K562 (cell line): Measurements from ENCODE around the gene STARD13. TPM values are rescaled to one million over a fixed set of nuclear protein-coding genes. Genes with fewer than 3 reads are reported as not detected.

Source experiments
- ATAC-seq: fragments of 200-7000 bp; cut with Tn5 transposase; 3 replicates; pipeline ENCODE4 v1.9.1; 2020; ENCODE audit warnings: moderate library complexity
- BruUV-seq: library from RNA; stranded (reverse); fragments of 400-500 nt; replicated peaks from 2 replicates; lab custom pipeline; 2021; lab: Mats Ljungman, UMichigan
- CTCF ChIA-PET: fragments of 300-600 bp; formaldehyde crosslinking; extraction: SDS; loops from one replicate; lab custom pipeline; 2021; ENCODE audit warnings: low intra/inter-chr PET ratio; lab: Yijun Ruan, JAX
- POLR2A ChIA-PET: fragments of 300-600, 350-650 bp; sonication (Branson Sonifier 250); formaldehyde crosslinking; extraction: SDS; loops from one replicate; lab custom pipeline; 2021; ENCODE audit warnings: antibody characterized with exemption, inconsistent platforms; lab: Yijun Ruan, JAX
- DNase-seq, 4 experiments: peaks; one replicate each; pipeline versions ENCODE4 v3.0.0 to v3.0.0-alpha.2; 2011 to 2018; ENCODE audit warnings: low spot score in 3 of 4, mixed read lengths in 3 of 4; ENCODE audit errors: extremely low read depth in 1 of 4
- FAIRE-seq: peaks from 2 replicates; lab custom pipeline; 2011; peaks lifted over from hg19 to GRCh38; lab: Jason Lieb, UNC
- H2AFZ ChIP-seq: 2 replicates; pipeline ENCODE4 v1.6.0; 2011; ENCODE audit warnings: low read depth, low read length, control low read depth, inconsistent platforms
- H3K27ac ChIP-seq: fragments of 200-600 bp; 3 replicates; pipeline ENCODE4 v1.8.0; 2011; ENCODE audit warnings: low read depth, mild to moderate bottlenecking, control low read depth, inconsistent platforms, low read length, moderate library complexity, mixed read lengths; ENCODE audit errors: extremely low read depth
- H3K27me3 ChIP-seq, 2 experiments: fragments of 300-600 bp in 1 of 2; 2 replicates in 1 of 2; 3 replicates in 1 of 2; pipeline versions ENCODE4 v1.6.0 to v1.8.0; 2011; ENCODE audit warnings: inconsistent platforms in 2 of 2, low read length in 2 of 2, mild to moderate bottlenecking in 1 of 2, mixed read lengths in 1 of 2, moderate library complexity in 1 of 2; ENCODE audit not compliant: control insufficient read depth in 2 of 2, insufficient read depth in 2 of 2
- H3K36me3 ChIP-seq: fragments of 300-600 bp; 3 replicates; pipeline ENCODE4 v1.8.0; 2011; ENCODE audit warnings: mild to moderate bottlenecking, low read length, inconsistent platforms; ENCODE audit not compliant: control insufficient read depth, insufficient read depth
- H3K4me1 ChIP-seq, 2 experiments: fragments of 200-600 bp in 1 of 2; replicated peaks in 1 of 2; 2 replicates in 1 of 2; 3 replicates in 1 of 2; pipeline versions ENCODE4 v1.5.1 to v1.8.0; 2011; ENCODE audit warnings: inconsistent platforms in 2 of 2, low read length in 2 of 2, mild to moderate bottlenecking in 1 of 2, mixed read lengths in 1 of 2, moderate library complexity in 1 of 2; ENCODE audit not compliant: control insufficient read depth in 2 of 2, insufficient read depth in 2 of 2
- H3K4me2 ChIP-seq: 2 replicates; pipeline ENCODE4 v1.6.1; 2011; ENCODE audit warnings: low read length, control low read depth, inconsistent platforms, mixed read lengths; ENCODE audit not compliant: insufficient read depth
- H3K4me3 ChIP-seq: fragments of 200-600 bp; sonication (generic), shearing (Covaris generic); 2 replicates; pipeline ENCODE4 v1.5.1; 2016; ENCODE audit warnings: control low read depth, inconsistent platforms
- H3K79me2 ChIP-seq: fragments of 200-600 bp; 3 replicates; pipeline ENCODE4 v1.8.0; 2011; ENCODE audit warnings: low read length, inconsistent platforms; ENCODE audit not compliant: control insufficient read depth, insufficient read depth
- H3K9ac ChIP-seq, 2 experiments: 2 replicates each; pipeline versions ENCODE4 v1.6.0 to v1.6.1; 2011; ENCODE audit warnings: low read depth in 2 of 2, low read length in 2 of 2, control low read depth in 1 of 2, inconsistent platforms in 1 of 2, mild to moderate bottlenecking in 1 of 2, mixed read lengths in 1 of 2; ENCODE audit not compliant: insufficient read depth in 1 of 2
- H3K9me1 ChIP-seq: one replicate; pipeline ENCODE4 v1.6.0; 2011; ENCODE audit warnings: inconsistent platforms, mild to moderate bottlenecking, low read length, moderate library complexity; ENCODE audit not compliant: control insufficient read depth, insufficient read depth
- H3K9me3 ChIP-seq: replicated peaks from 2 replicates; pipeline ENCODE4 v1.5.1; 2011; ENCODE audit warnings: low read depth, low read length, inconsistent platforms; ENCODE audit not compliant: control insufficient read depth, insufficient read depth
- H4K20me1 ChIP-seq: replicated peaks from 2 replicates; pipeline ENCODE4 v1.6.1; 2011; ENCODE audit warnings: low read length, inconsistent platforms, mixed read lengths; ENCODE audit not compliant: control insufficient read depth, insufficient read depth
- BHLHE40 ChIP-seq: IDR thresholded peaks from 2 replicates; pipeline ENCODE4 v1.6.1; 2011; ENCODE audit warnings: low read length, improper control_type of control experiment
- COPS2 ChIP-seq: fragments of 450-650 bp; conservative IDR thresholded peaks from 2 replicates; pipeline ENCODE4 v1.6.1; 2016; ENCODE audit warnings: mild to moderate bottlenecking, moderate library complexity
- ELF4 ChIP-seq: fragments of 450-650 bp; formaldehyde crosslinking; IDR thresholded peaks from 2 replicates; pipeline ENCODE4 v1.4.0; 2022; ENCODE audit warnings: missing genetic modification characterization
- FOXJ3 ChIP-seq: sonication (generic); formaldehyde crosslinking; IDR thresholded peaks from 2 replicates; pipeline ENCODE4 v1.4.0; 2020; ENCODE audit warnings: mild to moderate bottlenecking, missing genetic modification reagents
- MAFF ChIP-seq: IDR thresholded peaks from 2 replicates; pipeline ENCODE4 v1.6.1; 2012; ENCODE audit warnings: low read length, improper control_type of control experiment
- NRF1 ChIP-seq, 2 experiments: fragments of 450-650 bp; IDR thresholded peaks in 1 of 2; conservative IDR thresholded peaks in 1 of 2; 2 replicates each; pipeline ENCODE4 v1.6.1; 2014; ENCODE audit warnings: mild to moderate bottlenecking in 2 of 2
- POU5F1 ChIP-seq: fragments of 150-350 bp; IDR thresholded peaks from 2 replicates; pipeline ENCODE4 v1.6.1; 2014; ENCODE audit warnings: borderline replicate concordance, low read length, low read depth, mild to moderate bottlenecking; ENCODE audit not compliant: partially characterized antibody
- RFX5 ChIP-seq: IDR thresholded peaks from 2 replicates; pipeline ENCODE4 v1.6.1; 2011; ENCODE audit warnings: low read depth, mild to moderate bottlenecking, improper control_type of control experiment, low read length
- SMARCA5 ChIP-seq: fragments of 450-650 bp; IDR thresholded peaks from 2 replicates; pipeline ENCODE4 v1.6.1; 2016
- TAL1 ChIP-seq: fragments of 450-650 bp; IDR thresholded peaks from 2 replicates; pipeline ENCODE4 v1.6.1; 2016; ENCODE audit warnings: mild to moderate bottlenecking
- TSC22D4 ChIP-seq: fragments of 450-650 bp; IDR thresholded peaks from 2 replicates; pipeline ENCODE4 v1.6.1; 2016; ENCODE audit warnings: missing genetic modification characterization, missing biosample characterization, control low read depth
- ZBTB8A ChIP-seq: fragments of 450-650 bp; IDR thresholded peaks from 2 replicates; pipeline ENCODE4 v1.6.1; 2018; ENCODE audit warnings: mild to moderate bottlenecking, moderate library complexity; ENCODE audit not compliant: partially characterized antibody
- ZNF316 ChIP-seq: fragments of 450-650 bp; IDR thresholded peaks from 2 replicates; pipeline ENCODE4 v1.6.1; 2016
- WGBS: fragments of 100-300 bp; shearing (Covaris generic); methylation state at CpG from one replicate; pipeline ENCODE4 v1.1.6; 2016; ENCODE audit warnings: low coverage, mixed read lengths; ENCODE audit not compliant: insufficient coverage; ENCODE audit errors: missing lambda C conversion rate; 5-methylcytosine and 5-hydroxymethylcytosine counted together
- in situ Hi-C: fragments of 300-500 bp; cut with MboI; formaldehyde crosslinking; loops from 4 replicates; pipeline ENCODE4 v1.15.0; 2018; ENCODE audit warnings: inconsistent platforms, mixed read lengths
- intact Hi-C: fragments of 100-400 bp; cut with micrococcal nuclease; formaldehyde crosslinking; loops from 2 replicates; pipeline ENCODE4 v1.14.2; 2022
- polyA plus RNA-seq, 8 experiments: library from polyadenylated mRNA; depleted of rRNA in 4 of 8; stranded (reverse) in 5 of 8; unstranded in 3 of 8; fragments of >200 nt; fragmentation: Nextera tagmentation in 2 of 8; fragmentation: Illumina TruSeq in 1 of 8; extraction: Ambion mirVana in 2 of 8; extraction: Trizol in 1 of 8; gene quantifications; 2 replicates each; pipeline versions ENCODE4 v1.2.1 to v1.2.3, GENCODE V29; 2011 to 2014; ENCODE audit warnings: inconsistent platforms in 1 of 8, missing spikeins in 1 of 8
- total RNA-seq, 7 experiments: library from RNA; depleted of rRNA in 6 of 7; stranded (reverse); fragments of >200 nt in 6 of 7; fragmentation: Illumina TruSeq in 2 of 7; extraction: Trizol in 2 of 7; gene quantifications; 2 replicates each; pipeline versions ENCODE4 v1.2.1 to v1.2.3, GENCODE V29; 2011 to 2021; ENCODE audit warnings: low replicate concordance in 1 of 7
- TF ChIP-seq, protein P1 (sequence below): sonication (generic); formaldehyde crosslinking; IDR thresholded peaks from 2 replicates; pipeline ENCODE4 v1.8.0; 2022; ENCODE audit warnings: missing genetic modification reagents, mild to moderate bottlenecking, borderline replicate concordance

Gene STARD13
- total and polyA plus RNA-seq, 9 of the 15 experiments (the other 6 are each of a cell fraction or from before 2014, with no cell fraction given): 0.11 TPM; not detected in 8

DNA sequence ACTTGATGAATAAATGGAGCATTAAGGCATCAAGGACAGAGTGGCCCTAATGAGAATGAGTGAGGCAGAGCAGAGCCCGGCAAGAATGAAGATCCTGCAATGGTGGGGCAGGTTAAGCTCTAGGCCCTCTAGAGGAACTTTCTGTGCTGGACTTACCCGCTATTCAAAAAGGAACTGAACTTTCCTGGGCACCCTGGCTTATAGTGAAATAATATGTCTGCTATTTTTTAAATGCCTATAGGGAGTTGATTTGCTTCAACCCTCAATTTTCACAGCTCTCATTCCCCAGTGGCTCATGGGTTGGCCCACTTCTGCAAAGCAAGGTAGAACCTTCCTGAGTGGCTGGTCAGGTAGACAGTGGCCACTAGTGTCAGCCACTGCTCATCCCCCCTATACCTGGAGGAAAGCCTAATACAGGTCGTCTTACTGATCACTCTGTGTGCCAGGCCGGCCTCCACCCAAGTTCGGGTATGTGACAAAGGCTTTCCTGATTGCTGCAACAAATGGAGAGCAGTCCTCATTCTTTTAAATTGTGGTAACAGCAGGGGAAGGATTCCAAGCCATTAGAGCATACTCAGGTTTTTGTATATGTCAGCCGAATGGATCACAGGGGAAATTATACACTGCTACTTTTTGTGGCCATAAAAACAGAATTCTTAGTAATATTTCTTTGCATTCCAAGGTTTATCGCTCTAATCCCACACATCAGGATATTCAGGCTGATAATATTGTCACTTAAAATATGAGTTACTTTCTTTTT is 166.4 kb downstream of the STARD13 start:
- no peak overlapping the region for H2AFZ ChIP-seq
- no peaks in the 10 kb centered on the region for H3K36me3 ChIP-seq
- FAIRE-seq (no peak), ATAC-seq (no peak), DNase-seq (no peak)
- no peak overlapping the region for H3K4me2 ChIP-seq
- no peaks in the 10 kb centered on the region for H4K20me1 ChIP-seq
- no peak overlapping the region for H3K27ac ChIP-seq
- H3K27me3 ChIP-seq: no peaks in the 10 kb centered on the region
- no peaks in the 10 kb centered on the region for H3K79me2 ChIP-seq
- in situ Hi-C loops (no loop called here), intact Hi-C loops (no loop called here)
- H3K9me1 ChIP-seq: no peaks in the 10 kb centered on the region
- no peak for TF ChIP-seq MAFF
- TF ChIP-seq, protein P1, sequence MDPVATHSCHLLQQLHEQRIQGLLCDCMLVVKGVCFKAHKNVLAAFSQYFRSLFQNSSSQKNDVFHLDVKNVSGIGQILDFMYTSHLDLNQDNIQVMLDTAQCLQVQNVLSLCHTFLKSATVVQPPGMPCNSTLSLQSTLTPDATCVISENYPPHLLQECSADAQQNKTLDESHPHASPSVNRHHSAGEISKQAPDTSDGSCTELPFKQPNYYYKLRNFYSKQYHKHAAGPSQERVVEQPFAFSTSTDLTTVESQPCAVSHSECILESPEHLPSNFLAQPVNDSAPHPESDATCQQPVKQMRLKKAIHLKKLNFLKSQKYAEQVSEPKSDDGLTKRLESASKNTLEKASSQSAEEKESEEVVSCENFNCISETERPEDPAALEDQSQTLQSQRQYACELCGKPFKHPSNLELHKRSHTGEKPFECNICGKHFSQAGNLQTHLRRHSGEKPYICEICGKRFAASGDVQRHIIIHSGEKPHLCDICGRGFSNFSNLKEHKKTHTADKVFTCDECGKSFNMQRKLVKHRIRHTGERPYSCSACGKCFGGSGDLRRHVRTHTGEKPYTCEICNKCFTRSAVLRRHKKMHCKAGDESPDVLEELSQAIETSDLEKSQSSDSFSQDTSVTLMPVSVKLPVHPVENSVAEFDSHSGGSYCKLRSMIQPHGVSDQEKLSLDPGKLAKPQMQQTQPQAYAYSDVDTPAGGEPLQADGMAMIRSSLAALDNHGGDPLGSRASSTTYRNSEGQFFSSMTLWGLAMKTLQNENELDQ: no peak
- TF ChIP-seq ZBTB8A: no peak
- TF ChIP-seq POU5F1: no peak
- TF ChIP-seq TAL1: no peak
- TF ChIP-seq ZNF316: no peak
- no peak for TF ChIP-seq TSC22D4 (tag)
- no peak for TF ChIP-seq BHLHE40
- no peak for TF ChIP-seq FOXJ3 (CRISPR knock-in tag)
- TF ChIP-seq RFX5: no peak
- no peak for TF ChIP-seq ELF4 (CRISPR knock-in tag)
- no peak for TF ChIP-seq SMARCA5
- TF ChIP-seq NRF1 (conservative IDR thresholded peaks at IDR 0.05 in 1 of 2, IDR thresholded peaks at IDR 0.05 in 1 of 2): no peak
- TF ChIP-seq COPS2: no peak
- H3K9me3 ChIP-seq: no peaks in the 10 kb centered on the region
- H3K9ac ChIP-seq: no peak overlapping the region
- ChIA-PET POLR2A (no interaction called here), CTCF (no interaction called here)
- no TSS peak for BruUV-seq
- no peak overlapping the region for H3K4me3 ChIP-seq
- WGBS: 0% methylated on average over 6 of the region's 7 CpGs
- no peaks in the 10 kb centered on the region for H3K4me1 ChIP-seq
